ENCODE measurements around the gene TRIM69.
"Not testable (repeated sequence)": the region's sequence is repeated elsewhere in the genome, so short reads cannot be mapped to it uniquely, and the experiment has no call there.

TRIM69 gene

DNA sequence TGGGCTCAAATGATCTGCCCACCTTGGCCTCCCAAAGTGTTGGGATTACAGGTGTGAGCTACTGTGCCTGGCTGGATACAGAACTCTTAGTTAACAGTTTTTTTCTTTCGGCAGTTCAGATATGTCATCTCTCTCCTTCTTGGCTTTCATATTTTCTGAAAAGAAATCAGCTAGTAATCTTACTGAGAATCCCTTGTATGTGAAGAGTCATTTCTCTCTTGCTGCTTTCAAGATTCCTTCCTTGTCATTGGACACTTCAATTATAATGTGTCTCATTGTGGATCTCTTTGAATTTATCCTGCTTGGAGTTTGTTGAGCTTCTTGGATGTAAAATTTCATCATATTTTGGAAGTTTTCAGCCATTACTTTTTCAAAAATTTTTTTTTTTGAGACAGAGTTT is 17.0 kb downstream of the TRIM69 start:
- no peak for DNase-seq

DNA sequence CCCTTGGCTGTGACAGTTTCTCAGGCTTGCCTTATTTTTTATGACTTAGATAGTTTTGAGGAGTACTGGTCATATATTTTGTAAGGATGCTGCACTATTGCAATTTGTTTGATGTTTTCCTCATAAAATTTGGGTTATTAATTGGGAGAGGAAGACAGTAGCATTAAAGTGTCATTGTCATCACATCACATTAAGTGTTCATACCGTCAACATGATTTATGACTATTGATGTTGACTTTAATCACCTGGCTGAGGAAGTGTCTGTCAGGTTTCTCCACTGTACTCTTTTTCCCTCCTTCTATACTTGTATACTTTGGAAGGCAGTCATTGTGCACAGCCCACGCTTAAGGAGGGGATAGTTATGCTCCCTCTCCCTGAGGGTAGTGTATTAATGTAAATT is 26.9 kb downstream of the TRIM69 start:
- DNase-seq = no peak

DNA sequence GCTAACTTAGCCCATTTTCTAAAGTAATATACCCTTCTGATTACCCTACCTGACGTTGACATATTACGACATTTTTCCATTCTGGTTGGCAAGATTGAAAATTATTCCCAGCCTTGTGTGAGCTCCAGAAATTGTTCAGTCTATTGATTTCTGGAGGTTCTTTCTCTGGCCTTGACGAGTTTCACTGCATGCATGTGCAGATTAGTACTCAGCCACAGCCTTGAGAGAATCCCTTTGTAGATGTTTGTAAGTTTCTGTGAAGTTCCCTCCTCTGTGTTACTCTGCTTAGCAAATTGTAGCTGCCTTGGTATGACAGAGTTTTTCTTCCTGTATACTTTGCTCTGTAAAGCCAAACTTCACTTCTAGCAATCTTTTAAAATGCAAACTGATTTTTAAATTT is 27.5 kb downstream of the TRIM69 start:
- no peak for DNase-seq

DNA sequence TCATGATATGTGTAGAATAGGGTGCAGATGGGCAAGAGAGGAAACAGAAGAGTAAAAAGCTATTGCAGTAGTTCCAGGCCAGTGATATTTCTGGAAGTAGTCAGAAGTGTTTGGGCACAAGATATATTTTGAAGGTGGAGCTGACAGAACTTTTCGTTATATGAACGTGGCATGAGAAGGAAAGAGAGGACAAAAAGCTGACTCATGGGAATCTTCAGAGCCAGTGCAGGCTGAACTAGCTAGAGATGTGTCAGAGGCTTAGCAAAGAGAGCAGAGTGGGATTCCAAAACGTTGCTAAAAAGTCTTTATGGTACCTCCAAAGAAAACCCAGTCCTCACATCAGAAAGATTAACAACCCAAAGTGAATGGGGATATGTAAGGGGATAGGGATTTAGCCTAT is 28.7 kb downstream of the TRIM69 start:
- no peak for DNase-seq

DNA sequence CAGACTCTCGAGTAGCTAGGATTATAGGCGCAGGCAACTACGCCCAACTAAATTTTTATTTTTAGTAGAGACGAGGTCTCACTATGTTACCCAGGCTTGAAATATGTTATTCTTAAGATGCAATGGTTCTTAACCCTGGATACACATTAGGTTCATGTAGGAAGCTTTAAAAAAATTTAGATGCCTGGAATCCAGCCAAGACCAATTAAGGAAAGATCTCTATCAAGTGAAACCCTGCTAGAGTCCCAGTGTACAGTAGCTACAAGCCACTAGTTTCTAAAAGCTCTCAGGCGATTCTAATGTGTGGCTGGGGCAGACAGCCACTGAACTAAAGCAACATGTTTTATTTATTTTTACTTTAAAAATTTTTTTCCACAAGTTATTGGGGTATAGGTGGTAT is 33.2 kb downstream of the TRIM69 start:
- no peak for DNase-seq

DNA sequence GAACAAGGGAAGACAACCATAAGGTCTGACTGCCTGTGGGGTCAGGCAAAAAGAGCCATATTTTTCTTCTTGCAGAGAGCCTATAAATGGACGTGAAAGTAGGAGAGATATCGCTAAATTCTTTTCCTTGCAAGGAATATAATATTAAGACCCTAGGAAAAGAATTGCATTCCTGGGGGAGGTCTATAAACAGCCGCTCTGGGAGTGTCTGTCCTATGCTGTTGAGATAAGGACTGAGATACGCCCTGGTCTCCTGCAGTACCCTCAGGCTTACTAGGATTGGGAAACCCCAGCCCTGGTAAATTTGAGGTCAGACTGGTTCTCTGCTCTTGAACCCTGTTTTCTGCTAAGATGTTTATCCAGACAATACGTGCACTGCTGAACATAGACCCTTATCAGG is 34.4 kb downstream of the TRIM69 start:
- not testable (repeated sequence) for DNase-seq

DNA sequence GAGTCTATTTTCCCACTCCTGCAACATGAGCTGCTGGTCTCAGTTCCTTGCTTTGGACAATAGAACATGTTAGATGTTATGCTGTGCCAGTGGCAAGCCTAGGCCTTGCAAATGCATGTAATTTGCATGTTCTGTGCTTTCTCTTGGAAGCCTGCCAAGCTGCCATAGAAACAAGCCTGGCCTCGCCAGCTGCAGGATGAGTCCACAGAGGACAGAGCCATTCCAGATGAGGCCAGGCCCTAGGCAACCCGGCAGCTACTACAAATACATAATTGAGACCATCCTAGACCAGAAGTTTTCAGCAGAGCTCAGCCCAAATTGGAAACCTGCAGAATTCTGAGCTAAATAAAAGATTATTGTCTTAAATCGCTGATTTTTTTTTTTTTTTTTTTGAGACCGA is 39.6 kb downstream of the TRIM69 start:
- no peak for DNase-seq

DNA sequence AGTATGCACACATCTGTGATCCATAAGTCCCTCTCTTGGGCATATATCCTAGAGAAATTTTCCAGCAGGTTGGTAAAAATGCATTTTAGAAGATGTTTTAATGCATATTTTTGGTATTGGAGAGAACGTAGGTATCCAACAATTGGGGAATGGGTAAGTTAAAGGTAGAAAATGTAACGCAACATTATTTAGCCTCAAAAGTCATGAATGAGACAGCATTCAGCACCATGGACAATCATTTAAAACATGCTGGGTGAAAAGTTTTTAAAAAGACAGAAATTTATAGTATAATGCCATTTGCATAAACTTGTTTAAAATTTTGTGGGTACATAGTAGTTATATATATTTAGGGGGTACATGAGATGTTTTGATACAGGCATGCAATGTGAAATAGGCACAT is 43.4 kb downstream of the TRIM69 start:
- DNase-seq = no peak

DNA sequence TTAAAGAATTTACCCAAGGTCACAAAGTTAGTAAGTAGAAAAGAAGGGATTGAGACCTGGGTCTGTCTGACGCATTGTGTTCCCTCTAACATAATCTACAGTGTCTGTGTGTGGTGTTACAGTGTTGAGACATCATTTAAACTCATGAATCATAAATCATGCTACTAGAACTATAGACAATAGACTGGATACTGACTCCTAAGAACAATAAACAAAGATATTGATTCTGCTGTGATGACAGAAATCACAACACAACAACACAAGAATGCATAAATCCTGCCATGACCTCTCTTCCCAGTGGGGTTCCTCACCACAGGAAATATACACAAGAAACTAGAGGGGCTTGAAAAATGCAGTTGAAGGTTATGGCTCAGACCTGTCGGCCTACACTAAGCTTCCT is 44.3 kb downstream of the TRIM69 start:
- no peak for DNase-seq

DNA sequence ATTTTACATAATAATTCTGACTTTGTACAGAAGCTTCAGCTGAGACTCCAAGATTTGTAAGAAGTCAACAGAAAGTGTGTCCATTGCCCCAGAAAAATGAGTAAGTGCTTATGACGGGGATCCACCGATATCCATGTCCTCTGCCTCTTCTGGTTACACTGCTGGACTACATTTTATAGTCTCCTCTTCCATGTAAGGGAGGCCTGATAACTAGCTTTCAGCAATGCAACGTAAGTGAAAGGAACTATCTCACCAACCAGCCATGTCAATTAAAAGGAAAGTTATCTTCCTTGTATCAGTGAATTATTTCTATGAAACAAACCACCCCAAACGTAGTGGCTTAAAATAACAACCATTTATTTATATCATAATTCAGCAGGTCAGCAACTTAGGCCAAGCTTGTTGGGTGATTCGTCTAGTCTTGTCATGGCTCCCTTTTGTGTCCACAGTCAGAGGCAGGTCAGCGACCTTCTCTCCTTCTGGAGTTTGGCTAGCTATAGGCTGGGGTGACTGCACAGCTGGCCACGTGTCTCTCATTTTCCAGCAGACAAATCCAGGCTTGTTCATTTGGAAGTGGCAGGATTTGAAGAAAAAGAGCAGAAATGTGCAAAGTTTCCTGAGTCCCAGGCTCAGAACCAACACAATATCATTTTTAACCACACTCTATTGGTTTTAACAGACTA is 44.9 kb downstream of the TRIM69 start:
- DNase-seq = no peak

DNA sequence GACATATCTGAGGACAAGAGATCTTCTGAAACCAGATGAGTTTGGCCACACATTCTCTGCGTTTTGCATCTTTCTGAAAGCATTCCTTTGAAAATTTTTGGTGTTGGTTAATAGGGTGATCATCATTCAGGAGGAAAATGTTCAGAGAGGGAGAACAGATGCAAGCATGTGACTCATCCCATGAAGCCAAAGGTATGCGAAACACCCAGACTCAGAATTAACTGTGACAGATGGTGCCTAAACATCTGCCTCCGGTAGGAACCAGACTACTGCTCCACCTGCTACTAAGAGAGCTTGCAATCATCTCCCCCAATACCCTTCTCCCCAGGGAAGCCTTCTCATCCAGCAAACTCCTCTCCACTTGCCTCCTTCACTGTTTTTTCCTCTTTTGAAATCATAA is 46.2 kb downstream of the TRIM69 start:
- DNase-seq = no peak

DNA sequence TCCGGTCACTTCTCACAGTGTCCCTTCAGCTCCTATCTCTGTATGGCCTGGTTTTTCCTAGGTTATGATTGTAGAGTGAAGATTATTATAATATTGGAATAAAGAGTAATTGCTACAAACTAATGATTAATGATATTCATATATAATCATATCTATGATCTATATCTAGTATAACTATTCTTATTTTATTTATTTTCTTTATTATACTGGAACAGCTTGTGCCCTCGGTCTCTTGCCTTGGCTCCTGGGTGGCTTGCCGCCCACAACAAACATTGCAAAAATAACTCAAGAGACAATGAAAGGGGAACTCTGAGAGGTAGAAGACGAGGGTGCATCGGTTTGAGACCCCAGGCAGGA is 48.6 kb downstream of the TRIM69 start:
- not testable (repeated sequence) for DNase-seq

DNA sequence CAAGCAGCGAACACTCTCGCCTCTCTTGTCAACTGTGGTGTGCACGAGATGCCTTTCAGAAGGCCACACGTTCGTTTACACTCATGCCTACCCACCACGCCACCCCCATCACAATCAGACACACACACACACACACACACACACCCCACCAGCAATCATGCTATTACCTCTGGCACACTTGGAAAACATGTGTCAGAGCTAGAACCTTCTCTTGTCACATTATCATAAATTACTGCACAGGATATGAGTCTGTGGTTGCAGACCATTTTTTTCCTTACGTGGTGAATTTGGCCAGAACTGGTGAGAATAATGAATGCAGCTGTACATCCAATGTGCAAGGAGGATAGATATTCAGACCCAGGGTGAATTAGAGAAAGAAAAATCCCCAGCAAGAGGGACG is 52.4 kb downstream of the TRIM69 start:
- DNase-seq = no peak

DNA sequence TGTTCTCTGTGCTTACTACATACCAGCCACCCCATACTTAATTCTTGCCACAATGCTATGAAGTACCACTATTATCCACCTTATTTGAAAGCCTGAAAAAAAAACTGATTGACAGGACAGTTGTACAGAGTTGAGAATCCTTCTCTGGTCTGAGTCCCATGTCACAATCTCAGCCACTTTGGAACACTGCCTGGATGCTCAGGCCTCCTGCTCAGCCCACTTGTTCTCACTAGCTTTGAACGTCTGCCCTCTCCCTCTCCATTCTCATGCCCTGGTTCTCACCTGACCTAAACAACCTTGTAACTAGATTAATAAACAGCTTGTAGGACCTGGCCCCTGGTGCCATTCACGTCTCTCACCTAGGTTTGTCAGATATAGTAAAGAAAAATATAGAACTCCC is 53.9 kb downstream of the TRIM69 start:
- DNase-seq = no peak

DNA sequence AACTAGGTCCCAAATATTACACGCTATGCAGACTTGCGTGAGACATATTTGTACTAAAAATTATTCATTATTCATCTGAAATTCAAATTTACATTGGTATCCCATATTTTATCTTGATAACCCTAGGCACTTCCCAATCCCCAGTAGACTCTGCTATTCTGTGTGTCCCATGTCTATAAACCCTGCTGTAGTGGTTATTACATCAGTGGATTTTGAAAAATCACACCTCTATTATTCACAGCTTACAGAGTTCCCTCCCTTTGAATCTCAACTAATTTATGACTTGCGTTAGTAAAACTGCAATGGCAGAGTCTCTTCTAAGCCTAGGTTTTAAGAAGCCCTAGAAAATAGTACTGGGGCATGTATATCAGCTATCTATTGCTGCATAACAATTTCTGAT is 54.3 kb downstream of the TRIM69 start:
- DNase-seq = no peak

DNA sequence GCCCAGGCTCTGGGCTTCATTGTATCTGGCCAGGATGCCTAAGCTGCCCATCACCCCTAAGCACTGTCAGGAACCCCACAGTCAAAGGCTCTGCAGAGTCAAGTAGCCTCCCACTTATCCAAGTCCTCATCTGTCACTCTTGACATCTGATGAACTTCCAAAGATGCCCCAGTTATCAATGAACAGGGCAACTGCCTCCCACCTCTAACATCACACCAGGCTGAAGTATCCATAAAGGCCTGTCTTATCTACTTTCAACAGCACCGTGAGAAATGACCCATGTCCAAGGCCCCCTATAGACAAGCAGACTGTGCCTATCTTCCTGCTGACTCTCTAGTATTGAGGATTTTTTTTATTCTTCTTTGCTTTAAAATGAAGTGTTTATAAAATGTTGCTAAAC is 56.4 kb downstream of the TRIM69 start:
- no peak for DNase-seq

DNA sequence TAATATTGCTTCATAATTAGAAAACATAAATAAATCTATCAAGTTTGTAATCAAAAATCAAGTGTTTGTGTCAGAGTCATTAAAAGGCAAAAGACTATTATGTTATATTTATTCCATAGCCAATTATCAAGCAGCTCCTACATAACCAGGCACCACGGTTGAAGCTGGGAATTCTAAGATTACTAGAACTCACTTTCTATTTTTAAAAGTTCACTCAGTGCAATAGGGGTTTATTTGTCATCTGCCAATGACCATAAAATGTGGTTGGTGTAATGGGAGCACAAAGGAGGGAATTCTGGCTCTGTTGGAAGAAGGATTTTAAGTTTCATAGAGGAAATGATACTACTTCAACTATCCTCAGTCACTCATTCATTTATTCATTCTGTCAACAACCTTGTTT is 57.7 kb downstream of the TRIM69 start:
- no peak for DNase-seq

DNA sequence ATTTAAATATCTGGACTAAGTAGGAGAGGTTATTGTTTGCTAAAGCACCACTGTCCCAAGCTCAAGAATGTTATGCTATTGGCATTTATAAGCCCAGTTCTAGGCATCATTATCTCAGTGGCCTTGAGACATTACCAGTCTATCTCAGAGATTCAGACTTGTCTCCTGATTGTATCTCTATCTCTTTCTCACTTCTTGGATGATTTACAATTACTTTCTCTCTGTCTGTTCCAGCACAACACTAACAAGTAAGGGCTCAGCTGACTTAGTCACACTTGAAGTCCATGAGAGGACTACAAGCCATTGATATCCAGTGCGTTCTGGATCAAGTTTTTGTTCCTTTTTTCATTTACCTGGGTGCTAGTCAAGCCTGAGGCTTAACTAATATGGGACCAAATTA is 60.2 kb downstream of the TRIM69 start:
- DNase-seq = no peak

DNA sequence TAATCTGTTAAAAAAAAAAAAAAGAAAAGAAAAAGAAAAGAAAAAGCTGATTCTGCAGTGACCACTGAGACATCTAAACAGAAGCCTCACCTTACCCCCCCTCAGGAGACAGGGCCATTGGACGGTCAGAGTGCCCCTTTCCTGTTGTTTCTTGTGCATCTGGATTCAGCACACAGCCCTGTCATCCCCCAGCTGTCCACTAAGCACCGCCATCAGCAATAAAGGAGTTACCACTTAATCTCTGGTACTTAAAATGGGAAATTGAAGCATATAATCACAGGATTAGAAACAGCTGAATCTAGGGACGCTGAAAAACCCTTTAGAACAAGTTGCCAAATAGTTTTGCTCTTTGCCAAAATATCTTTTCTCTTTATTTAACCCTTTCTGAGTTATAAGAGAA is 62.5 kb downstream of the TRIM69 start:
- DNase-seq = no peak

DNA sequence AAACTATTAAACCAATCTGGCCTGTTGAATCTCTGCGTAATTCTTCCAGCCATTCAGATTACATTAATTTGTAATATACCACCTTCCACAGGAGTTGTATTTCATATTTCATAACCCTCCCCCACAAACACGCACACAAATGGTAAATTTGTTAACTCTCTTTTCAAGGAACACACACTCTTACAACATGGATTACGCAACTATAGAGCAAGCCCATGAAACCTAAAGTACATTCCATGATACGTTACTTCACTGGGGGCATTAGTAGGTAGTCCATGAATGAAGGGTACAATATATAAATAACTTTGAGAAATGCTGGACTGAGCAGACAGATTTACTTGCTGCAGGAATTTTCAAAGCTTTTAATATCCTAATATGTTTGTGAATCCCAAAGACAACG is 65.0 kb downstream of the TRIM69 start:
- no peak for DNase-seq

DNA sequence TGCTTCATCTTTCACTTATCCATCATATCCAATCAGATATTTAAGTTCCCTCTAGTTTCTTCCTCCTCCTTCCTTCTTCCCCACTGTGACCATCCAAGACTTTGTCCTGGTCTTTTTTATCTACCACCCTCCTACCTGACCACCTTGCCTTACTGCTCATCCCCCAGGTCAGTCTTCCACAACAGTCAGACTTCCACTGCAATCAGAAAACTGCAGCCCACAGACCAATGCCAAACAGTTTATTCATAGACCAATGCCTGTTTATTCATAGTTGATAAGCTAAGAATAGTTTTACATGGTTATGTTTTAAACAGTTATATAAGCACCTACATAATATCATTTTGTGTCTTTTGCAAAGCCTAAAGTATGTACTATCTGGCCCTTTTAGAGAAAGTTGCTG is 65.5 kb downstream of the TRIM69 start:
- no peak for DNase-seq

DNA sequence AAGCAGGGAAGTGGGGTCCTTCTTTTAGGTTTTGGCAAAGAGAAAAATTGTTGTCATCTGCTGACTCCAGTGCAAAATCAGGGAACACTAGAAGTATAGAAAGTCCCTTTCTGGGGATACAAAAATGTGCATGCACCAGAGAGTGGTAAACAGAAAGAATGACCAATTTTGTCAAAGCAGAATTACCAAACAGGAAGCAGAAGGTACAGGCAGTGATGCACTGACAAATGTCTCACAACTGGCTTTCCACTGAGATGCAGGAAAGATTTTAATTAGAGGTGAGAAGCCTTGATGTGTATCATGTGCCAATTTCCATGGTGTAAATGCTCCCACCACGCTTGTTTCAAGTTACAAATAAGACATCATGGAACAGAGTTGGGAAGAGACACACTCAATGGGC is 66.0 kb downstream of the TRIM69 start:
- no peak for DNase-seq

DNA sequence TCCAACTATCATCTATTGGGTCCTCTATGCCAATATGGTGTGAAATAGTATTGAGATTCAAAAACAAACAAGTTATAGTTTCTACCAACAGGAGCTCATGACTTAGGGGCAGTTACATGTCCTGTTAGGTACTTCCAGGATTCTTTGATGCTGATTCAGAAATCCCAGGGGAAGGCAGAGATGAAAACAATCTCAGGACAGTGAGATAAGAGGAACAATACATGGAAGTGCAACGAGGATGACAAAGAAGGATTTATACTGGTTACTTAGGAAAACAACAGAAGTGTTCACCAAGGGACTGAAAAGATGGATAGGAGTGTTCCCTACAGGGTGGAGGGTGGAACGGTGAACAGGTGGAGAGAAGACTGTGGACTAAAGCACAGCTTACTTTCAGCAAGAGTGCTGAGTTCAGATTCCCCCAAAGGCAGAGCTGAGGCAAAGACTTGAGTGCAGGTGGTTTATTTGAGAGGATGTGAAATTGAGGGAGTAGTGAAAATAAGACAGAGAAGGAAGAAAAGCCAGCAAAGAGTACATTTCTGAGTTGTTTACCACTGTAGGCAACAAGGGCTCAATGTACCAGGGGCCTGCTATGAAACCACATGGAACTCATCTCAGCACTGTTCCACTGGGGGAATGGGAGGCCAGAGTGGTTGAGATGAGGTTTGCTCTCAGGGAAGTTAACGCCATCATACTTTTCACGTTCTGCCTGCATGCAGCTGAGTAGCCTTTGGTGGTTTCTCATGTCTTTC is 68.1 kb downstream of the TRIM69 start:
- no peak for DNase-seq

DNA sequence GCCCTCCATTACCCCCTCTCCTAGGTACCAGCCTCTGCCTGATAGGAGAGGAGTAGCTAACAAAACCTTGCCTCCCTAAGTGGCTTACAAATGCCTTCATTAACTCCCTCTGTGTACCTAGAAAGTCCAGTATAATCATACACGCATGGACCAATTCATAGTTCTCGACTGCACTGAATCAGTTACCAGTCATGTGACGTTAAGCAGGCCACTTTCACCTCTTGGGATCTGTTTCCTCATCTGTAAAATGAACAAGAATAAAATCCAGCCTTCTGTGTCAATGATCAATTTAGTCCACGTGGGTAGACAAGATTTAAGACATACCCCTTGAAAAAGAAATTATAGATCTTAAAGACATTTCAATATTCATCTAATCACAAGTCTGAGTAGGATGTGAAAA is 72.2 kb downstream of the TRIM69 start:
- no peak for DNase-seq

DNA sequence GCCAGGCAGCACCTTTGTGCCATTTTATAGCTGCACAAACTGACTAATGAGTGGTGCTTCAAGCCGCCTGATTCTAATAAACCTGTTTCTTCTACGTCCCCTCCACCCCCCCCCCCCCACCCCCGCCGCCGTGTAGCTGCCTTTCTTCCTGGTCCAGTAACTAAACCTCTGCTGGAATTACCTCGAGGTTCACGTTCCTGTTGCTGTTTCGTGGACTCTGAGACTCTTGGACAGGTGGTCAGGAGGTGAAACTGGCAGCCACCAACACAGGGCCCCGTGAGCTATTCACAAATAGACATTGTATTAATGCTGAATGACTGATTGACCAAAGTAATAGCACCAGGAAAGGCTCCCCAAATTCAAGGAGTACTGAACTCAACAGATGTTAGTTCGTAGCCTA is 73.9 kb downstream of the TRIM69 start:
- DNase-seq = no peak
